D341Med (cell line): Measurements from ENCODE around the gene CWC27.
A peak's percentile ranks its signal among the peaks of the same experiment; 100 is the strongest.

Experiments
- DNase-seq: peaks from one replicate; pipeline ENCODE4 v3.0.0; 2012; ENCODE audit warnings: low spot score

The CWC27 gene

DNA sequence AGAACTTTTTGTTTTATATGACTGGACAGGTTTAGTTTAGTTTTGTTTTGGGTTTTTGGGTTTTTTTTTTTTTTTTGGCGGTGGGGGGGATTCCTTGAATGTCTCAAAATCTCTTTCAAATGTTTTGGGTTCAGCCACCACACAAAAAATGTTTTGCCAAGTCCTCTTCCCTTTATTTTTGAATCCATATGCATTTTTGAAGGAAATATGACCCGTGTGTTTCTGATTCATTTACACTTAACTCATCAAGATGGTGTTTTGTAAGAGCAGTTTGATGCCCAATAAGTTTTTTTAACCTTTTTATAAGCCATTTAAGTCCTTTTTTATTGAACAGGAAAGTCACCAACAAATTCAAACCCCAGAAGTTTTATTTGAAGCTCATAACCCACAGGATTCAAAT, 209.8 kb downstream of the CWC27 start:
- no peak for DNase-seq

DNA sequence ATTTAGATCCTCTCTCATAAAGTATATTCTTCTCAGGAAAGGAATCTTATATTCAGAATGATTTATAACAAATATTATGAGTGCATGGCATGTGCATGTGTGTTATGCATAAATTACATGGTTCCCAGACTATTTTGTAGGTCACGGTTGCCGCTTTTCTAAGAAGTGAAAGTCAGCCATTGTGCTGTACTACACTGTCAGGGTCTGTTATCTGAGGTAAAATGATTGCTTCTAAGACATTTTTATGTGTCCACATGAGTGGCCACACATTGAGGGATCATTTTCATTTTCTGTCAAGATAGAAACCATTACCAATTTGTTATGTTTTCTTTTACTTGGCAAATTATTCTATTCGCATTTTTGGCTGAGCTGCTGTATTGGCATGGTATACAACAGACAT, 210.8 kb downstream of the CWC27 start:
- no peak for DNase-seq

GRCh38 chr5:64980176-64980575, 211.4 kb downstream of the CWC27 start:
- DNase-seq: no peak

DNA sequence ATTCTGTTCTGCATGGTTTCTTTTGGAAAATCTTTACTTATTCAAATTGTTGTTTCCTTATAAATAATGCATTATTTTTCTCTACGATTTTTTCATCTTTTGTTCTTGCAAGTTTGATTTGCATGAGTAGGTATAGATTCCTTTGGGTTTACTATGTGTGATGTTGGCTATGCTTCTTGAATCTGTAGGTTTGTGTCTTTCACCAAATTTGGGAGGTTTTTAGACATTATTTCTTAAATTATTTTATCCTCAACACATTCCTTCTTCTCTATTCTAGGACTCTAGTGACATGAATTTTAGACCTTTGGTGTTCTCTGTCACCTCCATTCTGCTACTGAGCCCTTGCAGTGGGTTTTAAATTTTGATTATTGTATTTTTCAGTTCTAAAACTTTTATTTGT, 219.0 kb downstream of the CWC27 start:
- no peak for DNase-seq

GRCh38 chr5:65009207-65009606, 240.5 kb downstream of the CWC27 start:
- no peak for DNase-seq

GRCh38 chr5:65010841-65011240, 242.1 kb downstream of the CWC27 start:
- DNase-seq: no peak

DNA sequence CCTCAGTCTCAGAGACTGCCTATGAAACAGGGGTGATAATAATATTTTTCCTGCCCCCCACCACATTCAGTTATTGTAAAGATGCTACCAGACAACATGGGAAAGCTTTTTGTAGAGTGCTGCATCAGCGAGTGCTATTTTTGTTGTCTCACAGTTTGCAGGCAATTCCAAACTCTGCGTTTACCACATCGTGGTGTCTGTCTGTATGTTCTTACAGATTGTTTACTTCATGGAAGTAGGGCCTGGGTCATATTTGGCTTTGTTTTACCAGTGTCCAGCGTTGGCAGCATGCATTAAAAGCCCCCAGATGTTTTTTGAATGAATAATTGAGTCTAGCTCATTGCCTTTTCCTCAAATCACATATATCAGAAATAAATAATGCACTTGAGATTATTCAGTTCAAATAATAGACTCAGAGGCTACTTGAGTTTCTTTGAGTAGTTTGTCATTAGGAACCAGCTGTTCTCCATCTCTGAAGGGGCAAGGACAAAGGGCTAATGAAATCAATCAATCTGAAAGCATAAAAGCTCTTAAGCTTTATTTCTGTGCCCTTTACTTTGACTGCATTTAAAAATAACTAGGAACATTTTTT, 243.7 kb downstream of the CWC27 start:
- DNase-seq: no peak

DNA sequence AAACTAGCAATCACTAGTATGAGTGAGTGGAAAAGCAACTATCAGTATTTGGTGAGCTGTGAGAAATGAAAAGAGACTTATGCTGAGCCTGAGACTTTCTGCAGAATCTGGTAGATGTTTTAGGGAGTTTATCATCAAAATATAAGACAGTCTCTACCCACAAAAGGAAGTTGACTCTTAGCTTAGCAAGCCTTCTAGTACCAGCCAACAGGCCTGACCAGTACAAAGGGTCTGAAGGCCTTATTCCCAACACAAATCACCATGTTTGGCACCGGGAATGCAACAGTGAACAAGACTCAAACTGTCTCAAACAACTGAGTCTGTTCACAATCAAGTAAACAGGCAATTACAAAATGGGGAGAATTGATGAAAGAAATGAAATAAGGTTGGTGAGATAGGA, 244.4 kb downstream of the CWC27 start:
- DNase-seq: no peak

- no peak for DNase-seq
Measured at GRCh38 chr5:65014769-65015168, 246.0 kb downstream of the CWC27 start.

GRCh38 chr5:65015767-65016166, 247.0 kb downstream of the CWC27 start:
- DNase-seq: no peak

DNA sequence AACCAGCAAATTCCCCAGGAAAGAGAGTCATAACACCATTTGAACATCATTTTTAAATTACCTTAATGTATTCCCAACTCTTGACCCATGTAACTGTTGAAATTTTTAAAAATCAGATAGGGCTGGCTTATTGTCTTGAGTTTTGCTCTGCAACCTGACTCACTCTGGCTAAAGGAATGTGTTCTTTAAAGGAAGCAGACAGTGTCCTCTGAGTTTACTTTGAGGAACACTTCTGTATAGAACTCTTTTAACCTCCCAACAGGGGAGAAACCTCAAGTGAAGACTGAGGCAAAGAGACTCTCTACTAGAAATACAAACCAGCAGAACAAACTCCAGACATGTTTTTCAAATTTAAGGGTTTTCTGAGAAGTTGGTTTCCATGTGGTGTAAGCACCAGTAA, 248.9 kb downstream of the CWC27 start:
- DNase-seq: no peak

GRCh38 chr5:65018763-65019162, 250.0 kb downstream of the CWC27 start:
- no peak for DNase-seq

- DNase-seq: no peak
Measured at GRCh38 chr5:65020492-65020891, 251.8 kb downstream of the CWC27 start.

GRCh38 chr5:65021527-65022226, 252.9 kb downstream of the CWC27 start:
- no peak for DNase-seq

DNA sequence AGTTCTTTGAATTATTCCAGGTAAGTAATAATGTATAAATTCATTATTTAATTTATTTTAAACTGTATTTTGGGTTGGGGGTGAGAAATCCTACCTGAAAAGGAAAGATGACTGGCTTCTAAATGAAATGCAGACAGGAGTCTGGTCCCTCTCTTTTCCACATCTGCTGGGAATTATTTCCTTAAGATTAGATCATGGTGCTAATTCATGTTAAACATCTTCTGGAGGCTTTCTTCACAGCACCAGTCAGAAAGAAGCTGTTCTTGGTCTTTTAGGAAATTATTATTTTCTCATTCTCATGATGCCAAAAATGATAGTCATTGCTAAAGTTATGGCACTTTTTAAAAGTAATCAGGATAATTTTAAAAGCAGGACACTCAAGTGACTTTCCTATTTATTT, 254.2 kb downstream of the CWC27 start:
- DNase-seq: no peak

DNA sequence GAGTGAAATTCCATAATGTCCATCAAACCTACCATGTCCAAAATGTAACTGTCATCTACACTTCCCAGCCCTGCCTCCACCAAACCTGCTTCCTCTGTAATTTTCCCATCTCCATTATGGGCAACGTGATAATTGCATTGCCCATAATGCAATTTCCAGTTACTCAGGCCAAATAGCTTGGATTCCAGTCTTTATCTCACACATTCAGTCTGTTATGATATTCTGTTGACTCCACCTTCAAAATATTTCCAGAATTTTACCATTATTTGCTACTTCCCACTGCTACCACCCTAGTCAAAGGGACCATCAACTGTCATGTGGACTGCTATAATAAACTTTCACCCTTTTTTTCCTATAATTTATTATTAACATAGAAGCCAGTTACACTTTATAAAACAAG, 256.0 kb downstream of the CWC27 start:
- DNase-seq: no peak

DNA sequence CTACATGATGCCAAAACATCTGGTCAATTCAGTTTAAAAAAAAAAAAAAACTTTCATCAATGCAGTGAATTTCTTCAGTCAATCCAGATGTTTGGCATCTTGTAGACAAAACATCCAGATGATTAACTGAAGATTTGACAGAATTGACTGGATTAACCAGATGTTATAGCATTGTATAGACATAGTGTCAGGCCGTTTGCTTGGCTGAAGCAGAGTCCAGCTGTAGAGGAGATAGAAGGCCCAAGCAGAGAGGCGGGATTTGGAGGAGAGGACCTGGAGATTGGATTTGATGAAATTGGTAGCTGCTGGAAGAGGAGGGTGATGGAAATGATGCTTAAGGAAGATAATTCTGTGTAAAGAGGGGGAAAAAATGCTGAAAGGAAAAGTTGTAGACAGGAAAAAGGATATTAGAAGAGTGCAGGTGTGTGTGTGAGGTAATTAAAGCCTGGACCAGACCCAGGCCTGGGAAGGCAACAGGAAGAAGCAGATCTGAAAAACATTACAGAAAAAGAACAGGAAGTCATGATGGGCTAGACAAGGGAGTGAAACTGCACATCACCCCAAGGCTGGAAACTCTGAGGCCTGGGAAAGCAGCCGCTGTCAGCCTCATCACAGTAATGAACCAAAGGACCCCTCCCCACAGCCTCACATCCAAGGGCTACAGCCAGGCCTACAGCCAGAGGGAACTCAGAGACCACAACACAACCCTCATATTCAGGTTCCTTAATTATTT, 258.3 kb downstream of the CWC27 start:
- no peak for DNase-seq

DNA sequence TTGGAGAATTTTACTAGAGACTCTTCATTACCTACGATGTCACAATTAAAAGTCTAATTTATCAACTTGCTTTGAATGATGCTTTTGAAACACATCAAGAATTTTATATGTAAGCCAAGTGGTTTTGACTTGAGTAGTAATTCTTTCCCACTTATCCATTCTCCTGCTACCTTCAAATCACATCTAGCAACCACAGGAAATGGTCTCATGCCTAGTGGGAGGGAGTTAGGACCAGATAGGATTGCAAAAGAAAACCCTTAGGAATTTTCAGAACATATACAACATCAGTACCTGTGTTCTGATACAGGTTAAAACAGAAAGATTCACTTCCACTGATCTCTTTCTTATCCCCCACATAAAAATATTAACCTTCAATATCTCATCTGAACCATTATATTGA, 260.4 kb downstream of the CWC27 start:
- DNase-seq: no peak

DNA sequence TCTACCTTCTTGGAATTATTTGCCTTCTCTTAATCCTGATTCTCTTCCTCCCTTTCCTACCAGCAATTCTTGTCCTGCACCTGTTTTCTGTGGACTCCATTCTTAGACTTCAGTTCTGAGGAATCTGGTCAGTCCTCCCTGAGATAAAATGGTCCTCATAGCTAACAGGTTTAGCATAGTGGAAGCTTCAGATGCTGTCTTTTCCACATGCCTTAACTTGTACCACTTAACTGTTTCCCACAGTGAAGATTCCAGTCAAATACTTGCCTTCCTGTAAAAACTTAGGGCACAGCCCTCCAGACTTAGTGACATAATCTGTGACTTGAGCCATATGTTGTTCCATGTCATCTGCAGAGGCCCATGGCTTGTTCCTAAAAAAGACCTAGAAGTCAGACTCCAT, 261.3 kb downstream of the CWC27 start:
- no peak for DNase-seq

GRCh38 chr5:65032250-65032649, 263.5 kb downstream of the CWC27 start:
- DNase-seq: no peak

- no peak for DNase-seq
Measured at GRCh38 chr5:65034029-65034812, 265.5 kb downstream of the CWC27 start.

GRCh38 chr5:65034813-65035209, 266.1 kb downstream of the CWC27 start:
- peak; percentile 33 for DNase-seq
